ENCODE results near the gene AK2.

The AK2 gene

DNA sequence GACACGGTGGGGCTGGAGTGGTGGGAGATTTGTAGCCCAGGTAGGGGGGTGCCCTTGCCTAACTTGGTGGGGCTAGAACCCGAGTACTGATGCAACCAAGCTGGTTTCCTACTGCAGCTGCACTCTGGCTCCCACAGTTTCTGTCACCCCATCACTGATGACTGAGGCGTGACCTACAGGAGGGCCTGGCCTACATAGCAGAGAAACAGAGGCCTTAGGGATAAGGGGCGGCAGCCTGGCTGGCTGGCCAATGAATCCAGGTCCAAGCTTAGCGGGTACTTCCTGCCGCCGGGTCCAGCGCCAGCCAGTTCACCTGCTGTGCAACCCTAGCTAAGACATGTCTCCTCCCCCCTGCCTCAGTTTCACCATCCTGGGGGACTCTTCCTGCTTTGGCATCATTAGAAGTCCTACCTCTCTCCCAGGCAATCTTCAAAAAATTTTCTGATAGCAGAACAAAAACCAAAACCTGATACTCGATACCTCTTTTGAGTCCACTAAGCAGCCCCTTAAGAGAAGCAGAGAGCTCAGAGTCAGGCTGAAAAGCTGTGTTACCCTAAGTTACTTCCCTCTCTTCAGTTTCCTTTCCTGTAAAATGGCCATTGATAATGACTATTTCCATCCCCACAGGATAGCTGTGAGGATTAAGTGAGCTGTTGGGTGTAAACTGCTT lies 44.7 kb downstream of the AK2 start:
- Histone ChIP-seq H3K9ac (ENCODE audit: low read length) (no peak overlapping the region), H3K9me3 (ENCODE audit: low read length) (no peaks in the 10 kb centered on the region), H3K27me3 (ENCODE audit: control insufficient read depth in 1 of 2, insufficient read depth in 2 of 2, low read length in 2 of 2) (no peaks in the 10 kb centered on the region), H3K27ac (ENCODE audit: low read depth, low read length) (no peak overlapping the region), H3K4me3 (ENCODE audit: low read depth in 1 of 2, low read length in 2 of 2) (no peak overlapping the region), H3K4me1 (ENCODE audit: insufficient read depth, low read length) (peaks cover 10% of the 10 kb centered on the region), H3K36me3 (ENCODE audit: insufficient read depth, low read length) (no peaks in the 10 kb centered on the region)

DNA sequence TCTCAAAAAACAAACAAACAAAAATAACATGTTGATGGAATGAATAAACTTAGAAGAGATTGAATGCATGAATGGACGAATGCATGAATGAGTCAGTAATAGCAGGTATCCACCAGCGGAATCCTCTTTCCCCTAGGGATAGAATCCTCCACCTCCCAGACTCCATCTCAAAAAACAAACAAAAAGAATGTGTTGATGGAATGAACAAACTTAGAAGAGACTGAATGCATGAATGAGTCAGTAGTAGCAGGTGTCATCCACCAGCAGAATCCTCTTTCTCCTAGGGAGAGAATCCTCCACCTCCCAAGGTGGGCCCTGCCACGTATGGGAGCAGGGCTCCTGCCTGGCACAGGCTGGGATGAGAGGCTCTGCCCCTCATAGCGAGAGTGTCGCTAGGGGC lies 45.3 kb downstream of the AK2 start:
- H3K9me3 ChIP-seq (ENCODE audit: low read length): no peaks in the 10 kb centered on the region
- no peak overlapping the region for H3K4me3 ChIP-seq (ENCODE audit: low read depth in 1 of 2, low read length in 2 of 2)
- H3K4me1 ChIP-seq (ENCODE audit: insufficient read depth, low read length): peaks cover 10% of the 10 kb centered on the region
- no peaks in the 10 kb centered on the region for H3K36me3 ChIP-seq (ENCODE audit: insufficient read depth, low read length)
- H3K27me3 ChIP-seq (ENCODE audit: control insufficient read depth in 1 of 2, insufficient read depth in 2 of 2, low read length in 2 of 2): no peaks in the 10 kb centered on the region
- no peak overlapping the region for H3K9ac ChIP-seq (ENCODE audit: low read length)
- H3K27ac ChIP-seq (ENCODE audit: low read depth, low read length): no peak overlapping the region

DNA sequence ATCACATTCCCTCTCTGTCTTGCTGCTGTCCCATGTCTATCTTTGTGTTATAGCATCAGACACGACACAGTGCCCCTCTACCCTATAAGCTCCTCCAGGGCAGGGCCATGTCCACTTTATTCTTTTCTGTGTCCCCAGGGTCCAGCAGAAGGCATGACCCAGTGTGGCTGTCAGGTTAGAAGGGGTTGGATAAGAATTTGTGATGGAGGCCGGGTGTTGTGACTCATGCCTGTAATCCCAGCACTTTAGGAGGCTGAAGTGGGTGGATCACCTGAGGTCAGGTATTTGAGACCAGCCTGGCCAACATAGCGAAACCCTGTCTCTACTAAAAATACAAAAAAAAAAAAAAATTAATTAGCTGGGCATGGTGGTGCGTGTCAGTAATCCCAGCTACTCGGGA lies 45.8 kb downstream of the AK2 start:
- no peaks in the 10 kb centered on the region for H3K36me3 ChIP-seq (ENCODE audit: insufficient read depth, low read length)
- no peak overlapping the region for H3K27ac ChIP-seq (ENCODE audit: low read depth, low read length)
- no peak overlapping the region for H3K9ac ChIP-seq (ENCODE audit: low read length)
- H3K4me3 ChIP-seq (ENCODE audit: low read depth in 1 of 2, low read length in 2 of 2): no peak overlapping the region
- peaks cover 10% of the 10 kb centered on the region for H3K4me1 ChIP-seq (ENCODE audit: insufficient read depth, low read length)
- H3K9me3 ChIP-seq (ENCODE audit: low read length): no peaks in the 10 kb centered on the region
- no peaks in the 10 kb centered on the region for H3K27me3 ChIP-seq (ENCODE audit: control insufficient read depth in 1 of 2, insufficient read depth in 2 of 2, low read length in 2 of 2)

DNA sequence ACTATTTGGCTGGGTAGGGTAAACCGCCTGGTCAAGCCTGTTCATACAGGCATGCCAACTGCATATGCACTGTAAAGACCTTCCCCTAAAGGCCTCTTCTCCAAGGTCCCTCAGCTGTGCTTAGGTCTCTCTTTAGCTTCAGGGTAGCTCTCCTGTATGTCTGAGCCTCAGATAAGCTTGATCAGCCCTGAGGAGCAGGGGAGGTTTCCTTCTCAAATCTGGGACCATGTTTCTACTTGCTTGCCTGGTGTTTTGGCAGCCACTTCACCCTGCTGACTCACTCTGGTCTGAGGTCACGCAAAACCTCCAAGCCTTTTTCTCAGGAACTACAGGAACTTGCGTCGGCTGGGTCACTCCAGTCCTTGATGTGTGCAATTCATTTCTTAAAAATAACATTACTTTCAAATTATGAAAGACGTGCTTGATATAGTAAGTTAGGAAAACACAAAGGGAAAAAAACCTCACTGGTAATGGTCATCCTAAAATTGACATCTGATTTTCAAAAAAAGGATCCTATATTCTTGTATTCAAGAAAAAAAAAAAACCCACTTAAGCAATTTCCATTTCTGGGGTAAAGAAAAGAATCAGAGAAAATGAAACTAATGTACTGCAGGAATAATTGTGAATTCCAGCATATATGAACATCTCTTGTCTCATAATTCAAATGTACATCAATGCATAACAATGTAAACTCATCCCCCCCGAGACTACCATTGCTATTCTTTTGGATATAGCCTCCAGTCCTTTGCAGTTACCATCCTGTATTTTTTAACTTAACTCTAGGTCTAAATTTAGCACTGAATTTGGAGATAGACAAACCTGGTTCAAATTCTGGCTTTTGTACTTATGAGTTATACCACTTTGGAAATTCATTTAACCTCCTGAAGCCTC lies 47.3 kb downstream of the AK2 start:
- H3K27me3 ChIP-seq (ENCODE audit: control insufficient read depth in 1 of 2, insufficient read depth in 2 of 2, low read length in 2 of 2): no peaks in the 10 kb centered on the region

DNA sequence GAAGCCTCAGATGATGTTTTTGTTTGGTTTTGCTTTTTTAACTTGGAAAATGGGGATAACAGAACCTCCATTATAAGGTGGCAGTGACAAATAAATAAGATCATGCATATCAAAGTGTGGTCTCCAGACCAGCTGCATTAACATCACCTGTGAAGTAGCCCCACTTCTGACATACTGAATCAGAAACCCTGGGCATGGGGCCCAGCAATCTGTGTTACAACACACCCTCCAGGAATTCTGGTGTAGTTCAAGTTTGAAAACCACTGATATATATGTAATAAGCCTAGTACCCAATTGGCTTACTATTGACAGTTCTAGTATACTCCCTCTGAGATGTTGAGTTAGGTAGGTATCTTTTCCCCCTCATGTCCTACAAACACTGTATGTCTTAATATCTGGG lies 48.0 kb downstream of the AK2 start:
- Histone ChIP-seq H3K4me1 (ENCODE audit: insufficient read depth, low read length) (peaks cover 20% of the 10 kb centered on the region), H3K27ac (ENCODE audit: low read depth, low read length) (no peak overlapping the region)

More for the DNA sequence above, 47.3 kb downstream of the AK2 start:
- Histone ChIP-seq H3K4me3 (ENCODE audit: low read depth in 1 of 2, low read length in 2 of 2) (no peak overlapping the region), H3K27ac (ENCODE audit: low read depth, low read length) (no peak overlapping the region), H3K9ac (ENCODE audit: low read length) (no peak overlapping the region), H3K4me1 (ENCODE audit: insufficient read depth, low read length) (peaks cover 15% of the 10 kb centered on the region), H3K9me3 (ENCODE audit: low read length) (no peaks in the 10 kb centered on the region), H3K36me3 (ENCODE audit: insufficient read depth, low read length) (no peaks in the 10 kb centered on the region)

DNA sequence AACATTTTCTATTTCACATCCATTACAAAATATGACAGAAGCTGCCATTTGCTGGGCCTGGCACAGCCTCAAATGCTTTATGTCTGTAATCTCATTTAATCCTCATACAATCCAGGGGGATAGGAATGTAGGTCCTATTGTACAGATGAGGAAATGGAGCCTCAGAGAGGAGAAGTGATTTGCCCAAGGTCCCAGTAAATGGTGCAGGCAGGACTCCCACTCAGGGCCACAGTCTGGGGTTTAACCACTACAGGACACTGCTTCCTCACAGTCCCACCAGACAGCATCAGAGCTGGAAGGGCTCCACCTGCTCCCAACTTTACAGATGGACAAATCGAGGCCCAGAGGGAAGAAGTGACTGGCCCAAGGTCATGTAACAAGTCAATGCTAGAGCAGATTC lies 51.5 kb downstream of the AK2 start:
- no peaks in the 10 kb centered on the region for H3K36me3 ChIP-seq (ENCODE audit: insufficient read depth, low read length)
- no peak overlapping the region for H3K4me3 ChIP-seq (ENCODE audit: low read depth in 1 of 2, low read length in 2 of 2)
- no peaks in the 10 kb centered on the region for H3K9me3 ChIP-seq (ENCODE audit: low read length)
- peaks cover 27% of the 10 kb centered on the region for H3K4me1 ChIP-seq (ENCODE audit: insufficient read depth, low read length)
- no peaks in the 10 kb centered on the region for H3K27me3 ChIP-seq (ENCODE audit: control insufficient read depth in 1 of 2, insufficient read depth in 2 of 2, low read length in 2 of 2)
- H3K9ac ChIP-seq (ENCODE audit: low read length): no peak overlapping the region
- H3K27ac ChIP-seq (ENCODE audit: low read depth, low read length): no peak overlapping the region

More for the DNA sequence above, 48.0 kb downstream of the AK2 start:
- H3K9me3 ChIP-seq (ENCODE audit: low read length): no peaks in the 10 kb centered on the region
- H3K9ac ChIP-seq (ENCODE audit: low read length): no peak overlapping the region
- H3K27me3 ChIP-seq (ENCODE audit: control insufficient read depth in 1 of 2, insufficient read depth in 2 of 2, low read length in 2 of 2): no peaks in the 10 kb centered on the region
- no peaks in the 10 kb centered on the region for H3K36me3 ChIP-seq (ENCODE audit: insufficient read depth, low read length)
- H3K4me3 ChIP-seq (ENCODE audit: low read depth in 1 of 2, low read length in 2 of 2): no peak overlapping the region

DNA sequence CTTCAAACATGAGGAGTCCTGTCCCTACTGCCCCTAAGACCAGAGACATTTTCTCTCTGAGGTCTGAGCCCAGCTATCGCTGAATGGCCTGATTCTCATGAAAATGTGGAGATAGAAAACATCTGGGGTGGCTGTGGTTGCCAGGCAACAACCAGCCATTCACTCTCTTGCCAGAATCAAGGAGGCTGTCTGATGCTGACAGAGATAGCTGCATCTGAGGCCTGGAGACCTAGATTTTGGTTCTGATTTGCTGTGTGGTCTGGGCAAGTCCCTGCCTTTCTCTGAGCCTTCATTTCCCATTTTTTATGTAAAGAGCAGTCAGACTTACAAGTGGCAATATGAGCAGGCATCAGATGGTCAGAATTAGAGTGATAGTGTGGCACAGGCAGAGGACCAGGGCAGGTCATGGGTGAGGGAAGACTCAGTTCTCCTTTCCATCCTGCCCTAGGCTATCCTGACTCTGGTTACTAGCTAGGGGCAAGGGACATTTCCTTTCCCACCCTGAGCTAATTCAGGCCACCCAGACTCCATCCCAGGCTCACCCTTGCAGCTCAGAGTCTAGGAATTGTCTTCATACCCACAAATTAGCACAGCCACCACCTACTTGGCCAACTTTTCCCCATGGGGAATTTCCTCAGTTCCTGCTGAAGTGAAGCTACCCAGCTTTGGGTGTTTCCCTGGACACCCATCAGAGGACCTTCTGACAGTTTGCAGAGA lies 52.1 kb downstream of the AK2 start:
- no peak overlapping the region for H3K27ac ChIP-seq (ENCODE audit: low read depth, low read length)
- H3K4me1 ChIP-seq (ENCODE audit: insufficient read depth, low read length): peaks cover 25% of the 10 kb centered on the region
- H3K9me3 ChIP-seq (ENCODE audit: low read length): no peaks in the 10 kb centered on the region
- no peak overlapping the region for H3K4me3 ChIP-seq (ENCODE audit: low read depth in 1 of 2, low read length in 2 of 2)
- no peaks in the 10 kb centered on the region for H3K36me3 ChIP-seq (ENCODE audit: insufficient read depth, low read length)
- H3K9ac ChIP-seq (ENCODE audit: low read length): no peak overlapping the region
- no peaks in the 10 kb centered on the region for H3K27me3 ChIP-seq (ENCODE audit: control insufficient read depth in 1 of 2, insufficient read depth in 2 of 2, low read length in 2 of 2)

DNA sequence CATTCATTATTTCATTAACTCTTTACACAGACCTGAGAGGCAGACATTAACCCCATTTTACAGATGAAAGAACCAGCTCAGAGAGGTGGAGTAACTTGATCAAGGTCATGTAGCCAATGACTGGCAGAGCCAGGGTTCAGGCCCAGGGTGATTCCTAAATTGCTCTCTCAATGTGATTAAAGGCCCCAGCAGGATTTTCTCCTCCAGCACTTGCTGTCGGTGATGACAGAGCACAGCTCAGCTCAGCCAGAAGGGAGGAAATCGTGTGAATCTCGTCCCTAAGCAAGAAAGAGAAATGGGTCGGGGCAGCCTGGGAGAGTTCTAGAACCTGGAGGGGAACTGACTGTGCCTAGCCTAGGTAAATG lies 52.6 kb downstream of the AK2 start:
- Histone ChIP-seq H3K9me3 (ENCODE audit: low read length) (no peaks in the 10 kb centered on the region), H3K36me3 (ENCODE audit: insufficient read depth, low read length) (no peaks in the 10 kb centered on the region), H3K4me1 (ENCODE audit: insufficient read depth, low read length) (peaks cover 23% of the 10 kb centered on the region), H3K27ac (ENCODE audit: low read depth, low read length) (no peak overlapping the region), H3K4me3 (ENCODE audit: low read depth in 1 of 2, low read length in 2 of 2) (no peak overlapping the region), H3K27me3 (ENCODE audit: control insufficient read depth in 1 of 2, insufficient read depth in 2 of 2, low read length in 2 of 2) (no peaks in the 10 kb centered on the region), H3K9ac (ENCODE audit: low read length) (no peak overlapping the region)

DNA sequence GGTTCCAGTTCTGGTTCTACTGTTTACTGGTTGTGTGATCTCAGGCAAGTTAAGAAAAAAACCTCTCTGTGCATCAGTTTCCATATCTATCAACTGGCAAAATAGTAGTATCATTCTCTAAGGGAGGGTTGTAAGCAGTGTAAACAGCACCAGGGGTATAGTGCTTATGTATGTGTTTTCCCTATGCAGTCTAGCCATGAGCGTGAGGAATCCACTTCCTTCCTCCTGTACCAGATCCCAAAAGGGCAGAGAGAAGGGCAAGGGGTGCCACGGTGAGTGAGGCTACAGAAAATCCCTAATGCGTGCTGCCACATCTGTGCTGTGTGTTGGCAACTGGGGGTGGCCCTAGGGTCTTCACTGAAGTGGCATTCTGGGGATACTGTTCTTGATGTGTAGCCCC lies 53.7 kb downstream of the AK2 start:
- Histone ChIP-seq H3K9me3 (ENCODE audit: low read length) (no peaks in the 10 kb centered on the region), H3K27ac (ENCODE audit: low read depth, low read length) (no peak overlapping the region), H3K4me1 (ENCODE audit: insufficient read depth, low read length) (peaks cover 17% of the 10 kb centered on the region), H3K27me3 (ENCODE audit: control insufficient read depth in 1 of 2, insufficient read depth in 2 of 2, low read length in 2 of 2) (no peaks in the 10 kb centered on the region), H3K36me3 (ENCODE audit: insufficient read depth, low read length) (no peaks in the 10 kb centered on the region), H3K4me3 (ENCODE audit: low read depth in 1 of 2, low read length in 2 of 2) (no peak overlapping the region), H3K9ac (ENCODE audit: low read length) (no peak overlapping the region)

DNA sequence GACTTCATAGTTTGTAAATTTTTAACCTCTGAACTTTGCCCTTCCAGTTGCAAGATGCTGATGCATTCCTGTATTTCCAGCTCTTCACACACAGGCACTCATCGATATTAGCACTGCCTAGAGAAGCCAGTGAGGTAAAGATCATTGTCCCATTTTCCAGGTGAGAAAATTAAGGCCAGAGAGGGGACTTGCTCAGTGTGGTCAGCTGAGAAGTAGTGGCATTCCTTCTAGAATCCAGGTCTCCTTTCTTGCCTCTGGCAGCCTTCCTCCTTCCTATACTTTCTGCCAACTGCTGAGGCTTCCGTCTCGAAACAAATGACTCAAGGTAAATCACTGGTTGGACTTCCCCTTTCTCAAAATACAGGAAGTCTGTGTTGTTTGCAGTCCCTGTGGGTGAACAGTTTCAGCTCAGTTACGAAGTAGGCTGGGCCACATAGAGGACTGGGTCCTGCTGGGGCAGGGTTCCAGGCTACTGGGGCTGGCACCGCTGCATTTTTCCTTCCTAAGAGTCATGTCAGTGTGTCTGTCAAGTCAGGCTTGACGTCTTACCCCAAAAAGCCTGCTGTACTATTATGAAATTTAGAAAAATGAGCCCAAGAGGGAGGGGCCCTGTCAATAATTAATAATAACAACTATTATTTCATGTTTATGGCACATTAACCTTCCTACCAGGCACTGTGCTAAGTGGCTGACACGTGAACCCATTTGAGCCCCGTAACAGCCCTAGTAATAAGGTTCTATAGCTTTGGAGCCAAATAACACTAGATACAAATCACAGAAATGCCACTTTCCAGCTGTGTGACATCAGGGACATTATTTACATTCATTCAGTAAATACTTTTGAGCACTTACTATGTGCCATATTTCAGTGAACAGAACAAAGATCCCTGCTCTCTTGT lies 55.4 kb downstream of the AK2 start:
- Histone ChIP-seq H3K27ac (ENCODE audit: low read depth, low read length) (no peak overlapping the region), H3K9ac (ENCODE audit: low read length) (no peak overlapping the region), H3K27me3 (ENCODE audit: control insufficient read depth in 1 of 2, insufficient read depth in 2 of 2, low read length in 2 of 2) (no peaks in the 10 kb centered on the region), H3K9me3 (ENCODE audit: low read length) (no peaks in the 10 kb centered on the region), H3K36me3 (ENCODE audit: insufficient read depth, low read length) (no peaks in the 10 kb centered on the region), H3K4me1 (ENCODE audit: insufficient read depth, low read length) (peaks cover 17% of the 10 kb centered on the region), H3K4me3 (ENCODE audit: low read depth in 1 of 2, low read length in 2 of 2) (no peak overlapping the region)

DNA sequence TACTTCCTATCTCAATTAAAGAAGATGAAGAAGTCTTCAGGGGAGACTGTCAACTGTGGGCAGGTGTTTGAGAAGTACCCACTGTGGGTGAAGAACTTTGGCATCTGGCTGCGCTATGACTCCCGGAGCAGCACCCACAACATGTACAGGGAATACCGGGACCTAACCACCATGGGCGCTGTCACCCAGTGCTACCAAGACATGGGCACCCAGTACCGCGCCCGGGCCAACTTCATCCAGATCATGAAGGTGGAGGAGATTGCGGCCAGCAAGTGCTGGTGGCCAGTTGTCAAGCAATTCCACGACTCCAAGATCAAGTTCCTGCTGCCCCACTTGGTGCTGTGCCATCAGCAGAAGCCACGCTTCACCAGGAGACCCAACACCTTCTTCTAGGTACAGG lies 56.6 kb downstream of the AK2 start:
- Histone ChIP-seq H3K27me3 (ENCODE audit: control insufficient read depth in 1 of 2, insufficient read depth in 2 of 2, low read length in 2 of 2) (no peaks in the 10 kb centered on the region), H3K36me3 (ENCODE audit: insufficient read depth, low read length) (no peaks in the 10 kb centered on the region), H3K9ac (ENCODE audit: low read length) (no peak overlapping the region), H3K9me3 (ENCODE audit: low read length) (no peaks in the 10 kb centered on the region), H3K4me3 (ENCODE audit: low read depth in 1 of 2, low read length in 2 of 2) (no peak overlapping the region), H3K4me1 (ENCODE audit: insufficient read depth, low read length) (peaks cover 17% of the 10 kb centered on the region), H3K27ac (ENCODE audit: low read depth, low read length) (no peak overlapping the region)
